ENCODE data around the gene ESR1.

GRCh38 chr6:152091201-152091600 is 283.7 kb downstream of the ESR1 start:
- TF ChIP-seq CTCF (IDR thresholded peaks at IDR 0.05; ENCODE audit: low read depth, low read length, poor library complexity, severe bottlenecking) (no peak), EZH2phosphoT487 (IDR thresholded peaks at IDR 0.05; ENCODE audit: borderline replicate concordance, low read length) (no peak)

All from DOHH2 (cell line).